ENCODE data around the gene SLC51A.
"Not testable (repeated sequence)": the region's sequence is repeated elsewhere in the genome, so short reads cannot be mapped to it uniquely, and the experiment has no call there.

Gene SLC51A

DNA sequence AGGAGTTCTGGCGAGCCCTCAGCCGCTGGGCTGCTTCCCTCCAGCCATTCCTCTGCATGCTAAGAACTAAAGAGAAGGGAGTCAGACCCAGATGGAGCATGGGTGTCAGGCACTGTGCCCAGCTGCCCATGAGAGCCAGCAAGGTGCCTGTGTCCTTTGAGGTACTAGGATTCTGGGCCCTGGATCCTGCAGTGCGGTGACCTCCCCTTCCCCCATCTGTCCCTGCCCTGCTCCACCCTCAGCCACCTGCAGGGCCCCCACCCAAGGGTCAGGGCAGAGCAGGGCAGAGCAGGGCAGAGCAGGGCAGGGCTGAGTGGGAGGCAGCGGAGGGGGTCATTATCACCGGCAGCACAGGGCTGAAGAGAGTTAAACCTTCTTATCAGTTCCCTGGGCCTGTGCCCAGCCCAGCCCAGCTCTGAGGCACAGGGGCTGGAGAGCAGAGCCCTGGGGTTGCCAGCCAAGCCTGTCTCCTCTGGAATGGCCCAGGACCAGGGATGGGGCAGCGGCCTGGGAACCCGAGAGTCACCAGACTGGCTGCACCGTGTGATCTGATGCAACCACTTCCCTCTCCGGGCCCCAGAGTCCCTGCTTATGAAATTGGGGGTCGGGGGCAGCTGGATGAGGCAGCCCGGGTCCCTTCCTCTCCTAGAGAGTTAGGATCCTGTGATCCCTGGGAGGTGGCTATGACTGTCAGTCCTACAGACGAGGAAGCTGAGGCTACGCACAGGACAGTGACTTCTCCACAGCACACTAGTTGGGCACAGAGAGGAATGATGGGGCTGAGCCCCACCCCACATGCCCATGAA lies 22.4 kb upstream of the SLC51A start:
- DNase-seq: no peak

DNA sequence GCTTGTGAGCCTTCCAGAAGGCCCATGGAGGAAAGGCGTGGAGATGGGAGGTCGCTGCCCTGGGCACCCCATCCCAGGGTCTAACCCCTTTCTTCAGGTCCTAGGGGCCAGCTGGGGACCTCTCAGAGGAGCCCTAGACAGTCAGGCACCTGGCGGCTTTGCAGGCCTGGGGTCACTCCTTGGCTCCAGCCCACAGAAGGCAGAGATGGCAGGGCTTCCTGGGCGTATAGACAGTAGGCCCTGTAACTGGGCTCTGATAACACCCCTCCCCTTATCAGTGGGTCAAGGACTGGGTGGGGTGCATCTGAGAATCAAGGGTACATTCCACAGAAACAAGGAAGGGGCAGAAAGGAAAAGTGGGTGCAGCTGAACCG lies 21.8 kb upstream of the SLC51A start:
- no peak for DNase-seq

GRCh38 chr3:196195664-196196265 lies 20.6 kb upstream of the SLC51A start:
- no peak for DNase-seq

DNA sequence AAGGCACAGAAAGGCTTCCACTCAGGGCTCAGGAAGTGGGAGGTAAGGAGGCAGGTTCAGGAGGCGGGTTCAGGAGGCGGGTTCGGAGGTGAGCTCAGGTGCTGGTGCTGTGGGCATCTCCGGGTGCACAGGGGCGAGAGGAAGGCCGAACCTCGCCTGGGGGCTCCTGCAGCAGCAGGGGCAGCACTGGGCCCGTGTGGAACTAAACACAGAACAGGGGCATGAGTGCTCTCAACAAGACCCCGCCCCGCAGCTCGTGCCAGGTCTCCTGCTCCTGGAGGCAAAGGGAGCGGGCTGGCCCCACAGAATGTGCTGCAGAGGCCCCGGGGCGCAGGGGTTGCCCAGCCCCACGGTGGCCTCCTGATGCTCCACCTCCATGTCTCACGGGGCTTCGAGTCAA lies 18.8 kb upstream of the SLC51A start:
- DNase-seq: no peak

- no peak for DNase-seq
Observed at GRCh38 chr3:196198081-196198675, 18.2 kb upstream of the SLC51A start.

GRCh38 chr3:196198771-196199753 lies 17.3 kb upstream of the SLC51A start:
- DNase-seq: no peak

- no peak for DNase-seq
Observed at GRCh38 chr3:196202516-196202970, 13.8 kb upstream of the SLC51A start.

- DNase-seq: no peak
Observed at GRCh38 chr3:196203846-196204245, 12.5 kb upstream of the SLC51A start.

DNA sequence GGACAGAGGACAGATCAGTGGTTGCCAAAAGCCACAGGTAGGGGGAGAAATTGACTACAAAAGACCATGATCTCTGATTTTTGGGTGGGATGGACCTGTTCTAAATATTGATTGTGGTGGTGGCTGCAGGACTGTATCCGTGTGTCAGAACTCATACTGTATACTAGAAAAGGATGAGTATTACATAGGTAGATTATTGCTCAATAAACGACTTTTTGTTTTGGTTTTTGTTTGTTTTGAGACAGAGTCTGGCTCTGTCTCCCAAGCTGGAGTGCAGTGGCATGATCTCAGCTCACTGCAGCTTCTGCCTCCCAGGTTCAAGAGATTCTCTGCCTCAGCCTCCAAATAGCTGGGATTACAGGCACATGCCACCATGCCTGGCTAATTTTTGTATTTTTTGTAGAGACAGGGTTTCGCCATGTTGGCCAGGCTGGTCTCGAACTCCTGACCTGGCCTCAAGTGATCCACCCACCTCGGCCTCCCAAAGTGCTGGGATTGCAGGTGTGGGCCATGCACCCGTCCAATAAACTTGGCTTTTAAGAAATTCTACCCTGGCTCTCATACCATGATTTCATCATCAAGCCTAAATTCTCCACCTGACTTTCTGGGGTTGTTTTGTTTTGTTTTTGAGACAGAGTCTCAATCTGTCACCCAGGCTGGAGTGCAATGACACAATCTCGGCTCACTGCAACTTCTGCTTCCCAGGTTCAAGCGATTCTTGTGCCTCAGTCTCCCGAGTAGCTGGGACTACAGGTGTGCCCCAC lies 10.7 kb upstream of the SLC51A start:
- DNase-seq: not testable (repeated sequence)

GRCh38 chr3:196207159-196207832 lies 9.0 kb upstream of the SLC51A start:
- no peak for DNase-seq

DNA sequence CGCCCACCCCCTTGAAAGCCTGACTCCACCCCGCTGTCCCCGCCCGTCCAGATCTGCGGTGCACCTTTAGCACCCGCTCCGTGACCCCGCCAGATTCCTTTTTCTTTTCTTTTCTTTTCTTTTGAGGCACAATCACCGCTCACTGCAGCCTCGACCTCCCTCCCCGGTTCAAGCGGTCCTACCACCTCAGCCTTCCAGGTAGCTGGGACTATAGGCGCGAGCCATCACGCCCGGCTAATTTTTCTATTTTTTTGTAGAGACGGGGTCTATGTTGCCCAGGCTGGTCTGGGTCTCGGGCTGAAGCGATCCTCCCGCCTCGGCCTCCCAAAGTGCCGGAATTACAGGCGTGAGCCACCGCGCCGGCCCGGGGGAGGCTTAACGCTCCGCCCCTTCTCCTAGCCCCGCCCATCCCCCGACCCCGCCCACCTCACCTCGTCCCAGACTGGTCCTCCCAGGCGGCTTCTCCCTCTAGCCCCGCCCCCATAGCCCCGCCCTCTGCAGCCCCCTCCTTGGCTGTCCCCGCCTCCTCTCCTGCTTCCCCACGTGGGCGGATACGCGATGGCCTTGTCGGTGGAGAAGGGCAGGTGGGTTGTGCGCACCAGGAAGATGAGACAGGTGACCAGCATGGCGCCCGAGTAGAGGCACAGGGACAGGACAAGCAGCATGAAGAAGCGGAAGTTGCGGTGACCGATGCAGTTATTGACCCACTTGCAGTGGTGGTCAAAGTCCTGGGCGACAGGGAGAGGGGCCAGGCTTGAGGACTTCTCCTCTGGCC lies 8.3 kb upstream of the SLC51A start:
- peak in 1 of 2 experiments; percentile 7 for DNase-seq

DNA sequence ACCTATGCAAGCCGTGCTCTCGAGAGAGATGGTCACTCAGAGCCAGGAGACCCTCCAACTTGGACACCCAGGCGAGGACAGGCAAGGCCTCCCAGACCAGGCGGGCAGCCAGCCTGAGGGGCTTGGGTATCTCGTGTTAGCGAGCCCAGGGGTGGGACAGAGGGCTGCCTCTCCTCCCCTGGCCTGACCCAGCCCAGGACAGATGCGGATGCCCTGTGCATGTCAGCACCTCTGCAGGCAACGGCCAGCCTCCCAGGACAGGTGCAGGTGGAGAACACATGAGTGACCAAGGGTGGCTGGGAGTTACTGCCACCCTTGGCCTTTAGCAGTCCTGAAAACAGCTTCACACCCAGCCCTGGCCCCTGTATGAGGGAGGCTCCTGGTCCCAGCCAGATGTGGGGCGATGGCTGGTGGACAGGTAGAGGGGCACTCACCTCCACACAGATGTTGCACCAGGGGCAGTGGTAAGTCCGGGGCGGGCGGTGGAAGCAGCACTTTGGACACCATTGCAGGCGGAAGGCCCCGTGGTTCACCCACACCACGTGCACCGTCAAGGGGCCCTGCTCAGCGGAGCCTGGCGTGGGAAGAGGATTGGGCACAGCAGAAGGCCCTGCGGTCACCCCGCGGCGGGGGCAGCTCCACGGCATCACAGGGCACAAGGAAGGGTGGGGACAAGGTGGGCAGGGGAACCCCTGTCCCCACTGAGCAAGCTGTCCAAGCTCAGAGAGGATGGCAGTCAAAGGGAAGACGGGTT lies 7.2 kb upstream of the SLC51A start:
- DNase-seq: no peak

- not testable (repeated sequence) for DNase-seq
Observed at GRCh38 chr3:196209944-196210672, 6.2 kb upstream of the SLC51A start.

- DNase-seq: no peak
Observed at GRCh38 chr3:196210673-196211556, 5.4 kb upstream of the SLC51A start, which contains the start of gene ZDHHC19. TSS of gene ZDHHC19 (minus strand) at chr3:196211400. CDS start at chr3:196211315, 85 bp downstream.

DNA sequence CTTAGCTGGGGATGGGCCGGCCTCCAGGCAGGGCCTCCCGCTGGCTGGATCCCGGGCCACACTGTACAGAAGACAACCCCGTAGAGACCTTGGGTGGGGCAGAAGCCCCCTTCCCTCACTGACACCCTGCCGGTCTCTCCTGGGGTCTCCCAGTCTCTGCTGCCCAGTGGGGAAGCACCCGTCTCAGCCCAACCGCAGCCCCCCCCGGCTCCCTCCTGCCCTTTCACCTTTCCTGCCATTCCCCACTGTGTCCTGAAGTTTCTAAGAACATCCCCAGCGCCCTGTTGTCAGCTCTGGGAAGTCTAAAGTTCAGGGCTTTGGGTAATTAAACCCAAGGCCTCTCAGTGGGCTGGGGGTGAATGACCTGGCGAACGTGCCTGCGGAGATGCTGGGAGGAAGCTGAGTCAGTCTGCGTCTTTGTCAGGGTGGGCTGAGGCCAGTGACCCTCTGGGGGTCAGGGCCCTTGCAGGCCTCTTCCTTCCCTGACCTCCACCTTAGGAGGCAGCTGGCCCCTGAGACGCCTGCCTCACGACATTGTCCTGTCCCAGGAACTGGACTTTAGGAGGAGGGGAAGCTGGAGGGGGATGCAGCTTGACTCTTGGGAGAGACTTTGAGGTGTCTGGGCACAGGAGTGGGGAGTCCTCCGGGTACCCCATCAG lies 1.4 kb upstream of the SLC51A start:
- no peak for DNase-seq

DNA sequence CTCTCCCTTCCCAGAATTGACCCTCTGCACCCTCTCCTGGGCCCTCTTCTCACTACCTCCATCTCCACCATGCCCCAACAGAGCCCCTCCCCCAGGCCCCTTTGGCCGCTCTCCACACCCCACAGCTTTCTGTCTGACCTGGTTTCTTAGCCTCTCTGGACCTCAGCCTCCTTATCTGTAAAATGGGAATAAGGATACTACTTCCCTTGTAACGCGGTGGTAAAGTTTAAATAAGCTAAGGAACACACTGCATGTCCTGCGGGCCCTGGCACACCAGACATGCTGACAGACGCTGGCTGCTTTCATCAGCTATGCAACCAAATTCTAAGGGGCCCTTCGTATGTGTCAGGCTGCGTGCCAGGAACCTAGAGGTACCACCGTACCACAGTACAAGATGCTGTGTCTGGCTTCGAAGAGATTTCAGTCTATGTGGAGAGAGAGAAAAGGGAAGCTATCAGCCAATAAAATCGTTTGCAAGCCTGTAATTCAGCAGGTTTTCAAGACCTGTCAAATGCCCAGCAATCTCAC lies 777 bp upstream of the SLC51A start:
- DNase-seq: no peak

GRCh38 chr3:196216681-196217211 lies 412 bp downstream of the SLC51A start:
- DNase-seq: no peak
